NCI-H345 (cell line): Measurements from ENCODE around the gene SNX20.

ENCODE experiments used
- DNase-seq: peaks from one replicate; lab custom pipeline; 2025; lab: John Stamatoyannopoulos, UW

SNX20 gene

DNA sequence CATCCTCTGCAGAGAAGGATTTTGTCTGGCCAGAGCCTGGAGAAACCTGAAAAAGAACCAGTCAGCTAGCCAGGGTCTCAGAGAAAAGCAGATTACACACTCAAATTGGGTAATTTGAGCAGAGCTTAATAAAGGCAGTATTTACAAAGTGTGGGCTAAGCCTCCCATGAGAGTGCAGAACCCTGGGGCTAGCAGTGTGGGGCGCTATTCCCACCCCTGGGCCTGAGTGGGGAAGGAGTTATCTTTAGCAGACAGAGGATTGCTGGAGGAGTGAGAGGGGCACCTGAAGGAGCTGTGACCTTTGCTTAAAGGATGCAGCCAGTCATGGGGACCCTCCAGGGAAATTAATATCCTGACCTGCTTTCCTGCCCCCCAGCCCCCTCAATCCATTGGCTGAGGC is 46.2 kb downstream of the SNX20 start:
- DNase-seq = no peak

DNA sequence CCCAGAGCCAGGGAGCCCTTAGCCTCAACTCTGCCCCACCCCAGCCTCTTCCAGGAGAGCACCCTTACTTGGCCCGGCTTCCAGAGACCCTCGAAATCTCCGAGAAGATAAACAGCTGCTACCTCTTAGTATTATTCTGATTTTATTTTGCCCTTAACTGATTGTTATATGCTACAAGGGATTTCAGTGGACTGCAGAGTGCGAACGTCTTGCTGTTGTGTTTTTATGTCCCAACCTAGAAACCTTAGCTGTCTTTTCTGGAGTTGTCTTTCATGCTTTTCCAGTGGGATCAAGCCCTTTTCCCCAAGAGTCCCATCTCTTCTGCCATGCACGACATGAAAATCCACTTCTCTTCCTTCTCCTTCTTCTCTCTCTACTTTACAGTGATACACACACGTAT is 47.0 kb downstream of the SNX20 start:
- no peak for DNase-seq

DNA sequence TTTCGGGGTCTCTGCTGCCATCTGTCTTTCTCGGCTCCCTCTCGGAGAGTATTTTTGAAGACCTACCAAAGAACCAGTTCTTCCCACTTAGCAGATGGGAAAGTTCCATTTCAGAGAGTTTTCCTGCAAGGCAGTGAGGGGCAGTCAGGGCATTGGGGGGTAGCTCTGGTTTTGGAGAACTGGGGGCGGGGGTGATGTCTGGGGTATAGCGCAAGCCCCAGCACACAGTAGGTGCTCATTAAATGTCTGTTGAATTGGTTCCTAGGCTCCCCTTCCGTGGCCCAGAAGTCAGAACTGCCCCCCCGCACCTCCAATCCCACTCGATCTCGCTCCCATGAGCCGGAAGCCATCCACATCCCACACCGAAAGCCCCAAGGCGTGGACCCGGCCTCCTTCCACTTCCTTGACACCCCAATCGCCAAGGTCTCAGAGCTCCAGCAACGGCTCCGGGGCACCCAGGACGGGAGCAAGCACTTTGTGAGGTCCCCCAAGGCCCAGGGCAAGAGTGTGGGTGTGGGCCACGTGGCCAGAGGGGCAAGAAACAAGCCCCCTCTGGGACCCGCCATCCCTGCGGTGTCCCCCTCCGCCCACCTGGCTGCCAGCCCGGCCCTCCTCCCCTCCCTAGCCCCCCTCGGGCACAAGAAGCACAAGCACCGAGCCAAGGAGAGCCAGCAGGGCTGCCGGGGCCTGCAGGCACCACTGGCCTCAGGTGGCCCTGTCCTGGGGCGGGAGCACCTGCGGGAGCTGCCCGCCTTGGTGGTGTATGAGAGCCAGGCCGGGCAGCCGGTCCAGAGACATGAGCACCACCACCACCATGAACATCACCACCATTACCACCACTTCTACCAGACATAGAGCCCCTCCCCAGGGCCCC is 47.9 kb downstream of the SNX20 start:
- DNase-seq = no peak

DNA sequence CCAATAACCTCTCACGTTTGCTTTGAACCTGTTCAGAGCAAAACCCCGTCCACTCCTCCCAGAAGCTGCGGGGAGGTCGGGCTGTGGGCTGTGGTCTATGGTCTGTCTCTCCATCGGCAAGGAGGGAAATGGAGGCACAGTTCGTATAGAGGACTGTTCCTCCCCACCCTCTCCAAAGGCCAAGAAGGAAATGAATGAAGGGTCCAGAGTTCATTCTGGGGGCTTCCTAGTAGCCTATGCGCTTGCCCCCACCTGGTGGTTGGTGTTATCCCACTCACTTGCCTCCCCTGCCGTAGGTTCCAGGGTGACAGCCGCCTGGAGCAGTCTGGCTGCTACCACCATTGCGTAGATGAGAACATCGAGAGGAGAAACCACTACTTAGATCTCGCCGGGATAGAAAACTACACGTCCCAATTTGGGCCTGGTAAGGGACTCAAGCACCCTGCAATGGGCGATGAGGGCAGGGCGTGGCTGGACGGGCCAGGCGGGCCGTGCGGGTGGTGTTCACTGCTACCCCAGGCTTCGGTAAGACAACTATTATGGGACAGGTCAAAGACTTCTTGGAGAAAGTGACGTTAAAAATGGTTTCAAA is 49.0 kb downstream of the SNX20 start:
- DNase-seq = no peak

DNA sequence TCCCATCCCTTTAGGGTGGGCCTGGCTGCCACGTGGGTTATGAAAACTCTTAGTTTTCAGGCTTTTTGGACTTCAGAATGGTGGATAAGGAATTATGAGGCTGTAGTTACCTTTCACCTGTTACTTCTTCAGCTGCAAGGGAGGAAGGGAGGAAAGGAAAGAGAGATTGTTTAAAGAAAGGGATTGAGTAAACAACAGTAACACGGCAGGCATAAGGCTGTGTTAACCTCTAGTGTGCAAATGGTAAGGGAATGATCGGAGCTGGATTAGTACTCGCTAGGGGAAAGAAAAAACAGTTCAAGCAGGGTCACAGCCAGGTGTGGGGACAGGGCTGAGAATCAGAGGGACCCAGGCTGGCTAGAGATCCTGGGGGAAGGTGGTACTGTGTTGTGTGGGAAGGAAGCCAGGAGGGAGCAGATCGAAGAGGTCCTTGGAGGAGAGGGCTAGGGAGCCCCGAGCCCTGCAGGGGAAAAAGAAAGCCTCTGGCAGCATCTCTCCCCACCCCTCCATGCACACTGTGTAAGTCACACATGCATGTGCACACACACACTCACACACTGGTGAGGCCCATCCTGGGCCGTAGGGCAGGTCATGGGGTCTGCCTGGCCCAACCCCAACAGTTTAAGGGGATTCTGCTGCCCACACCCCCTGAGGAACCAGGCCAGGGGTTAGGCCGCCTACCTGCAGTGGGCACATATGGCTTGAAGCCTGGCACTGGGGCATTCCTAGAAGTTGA is 49.7 kb downstream of the SNX20 start:
- DNase-seq = no peak

DNA sequence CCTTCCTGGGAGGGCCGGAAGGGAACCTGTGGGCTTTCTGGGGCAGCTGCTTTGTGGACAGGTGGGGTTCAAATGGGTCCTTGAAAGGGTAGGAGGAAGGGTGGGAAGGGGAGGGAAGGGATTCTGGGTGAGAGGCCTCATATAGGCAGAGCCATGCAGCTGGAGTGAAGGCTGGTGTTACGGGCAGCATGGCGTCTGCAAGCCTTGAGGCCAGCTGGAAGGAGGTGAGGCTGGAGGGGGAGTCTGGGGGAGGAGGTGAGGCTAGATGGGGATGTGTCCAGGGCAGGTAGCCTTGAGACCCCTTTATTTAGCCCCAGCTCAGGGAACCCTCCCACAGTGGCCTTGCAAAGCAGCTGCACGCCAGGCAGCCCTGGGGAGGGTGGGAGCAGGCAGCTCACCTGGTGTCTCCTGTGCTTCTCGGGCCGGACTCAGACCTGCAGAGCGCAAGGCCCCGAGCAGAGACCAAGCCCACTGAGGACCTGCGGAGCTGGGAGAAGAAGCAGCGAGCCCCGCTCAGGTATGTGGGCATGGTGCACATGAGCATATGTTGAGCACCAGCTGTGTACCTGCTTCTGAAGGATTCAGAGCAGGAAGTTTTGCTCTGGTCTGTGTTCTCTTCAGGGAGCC is 50.6 kb downstream of the SNX20 start:
- DNase-seq = no peak

DNA sequence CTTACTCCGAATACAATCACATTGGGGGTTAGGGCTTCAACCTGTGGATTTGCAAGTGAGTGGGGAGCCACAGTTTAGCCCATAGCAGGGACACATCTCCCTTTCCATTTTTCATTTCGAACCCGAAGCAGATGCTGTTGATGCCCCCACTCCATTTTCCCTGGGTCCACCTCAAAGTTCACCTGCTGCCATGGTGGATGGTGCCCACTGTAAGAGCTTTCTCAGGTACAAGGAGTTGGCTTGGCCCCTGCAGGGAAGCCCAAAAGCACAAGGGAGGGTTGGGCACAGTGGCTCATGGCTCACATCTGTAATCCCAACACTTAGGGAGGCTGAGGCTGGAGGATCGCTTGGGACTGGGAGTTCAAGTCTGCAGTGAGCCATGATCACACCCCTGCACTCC is 51.8 kb downstream of the SNX20 start:
- no peak for DNase-seq

DNA sequence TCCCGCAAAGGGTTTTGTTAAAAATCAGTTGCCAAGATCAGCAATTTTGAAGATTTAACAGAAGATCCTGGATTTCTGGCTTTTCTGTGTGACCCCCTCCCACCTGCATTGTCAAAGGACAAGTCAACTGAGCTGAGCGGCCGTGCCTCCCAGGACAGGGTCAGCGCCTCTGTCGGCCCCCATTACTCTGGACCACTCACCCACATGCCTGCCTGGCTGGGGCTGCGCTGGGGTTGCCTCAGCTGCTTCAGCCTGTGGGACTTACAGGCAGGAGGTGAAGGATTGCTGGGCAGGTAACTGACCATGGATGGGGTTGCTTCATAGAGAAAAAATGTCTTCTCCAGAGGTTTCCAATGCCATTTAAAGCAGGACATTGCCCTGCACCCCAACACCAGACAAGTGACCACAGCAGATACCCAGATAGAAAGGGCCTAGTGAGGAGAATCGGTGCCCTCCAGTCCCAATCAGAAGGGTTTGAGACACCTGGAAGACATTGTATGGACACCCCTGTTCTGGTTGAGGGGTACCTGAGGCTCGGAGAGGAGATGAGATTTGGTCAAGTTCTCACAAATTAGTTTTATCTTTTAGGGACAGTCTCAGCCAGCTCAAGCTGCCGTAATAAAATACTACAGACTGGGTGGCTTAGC is 52.8 kb downstream of the SNX20 start:
- no peak for DNase-seq

DNA sequence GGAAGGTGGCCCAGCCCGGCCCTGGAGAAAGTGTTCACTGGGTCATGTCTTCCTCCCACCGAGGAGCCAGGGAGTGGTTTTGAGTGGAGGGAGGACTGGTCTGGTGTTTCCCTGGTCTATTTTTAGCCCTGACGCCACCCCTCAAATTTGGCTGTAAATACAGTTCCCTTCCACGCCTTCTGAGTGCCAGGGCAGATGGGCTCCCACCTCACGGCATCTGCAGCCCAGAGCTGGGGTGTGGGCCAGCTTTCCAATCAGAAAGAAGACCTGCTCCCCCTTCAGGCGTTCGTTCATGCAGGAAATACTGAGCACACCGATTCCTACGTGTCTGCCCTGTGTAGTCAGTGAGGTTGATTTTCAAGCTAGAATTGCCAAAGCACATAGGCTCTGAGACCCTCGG is 53.7 kb downstream of the SNX20 start:
- DNase-seq = no peak

DNA sequence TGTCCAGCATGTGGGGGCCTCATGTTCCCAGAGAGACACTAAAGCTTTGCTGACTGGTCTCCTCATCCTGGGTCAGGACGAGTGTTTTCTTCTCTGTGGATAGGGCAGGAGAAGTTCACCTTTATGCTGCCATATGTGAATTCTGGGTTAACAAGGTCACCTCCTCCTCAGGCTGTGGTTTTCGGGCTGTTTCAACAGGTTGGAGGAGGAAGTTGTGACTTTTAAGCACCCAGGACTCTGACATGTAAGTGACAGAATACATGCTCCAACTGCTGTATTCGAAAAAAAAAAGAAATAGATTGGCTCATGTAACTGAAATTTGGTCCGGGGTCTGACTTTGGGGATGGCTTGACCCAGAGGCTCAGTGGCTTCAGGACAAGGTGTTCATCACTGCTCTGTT is 54.2 kb downstream of the SNX20 start:
- DNase-seq = no peak

DNA sequence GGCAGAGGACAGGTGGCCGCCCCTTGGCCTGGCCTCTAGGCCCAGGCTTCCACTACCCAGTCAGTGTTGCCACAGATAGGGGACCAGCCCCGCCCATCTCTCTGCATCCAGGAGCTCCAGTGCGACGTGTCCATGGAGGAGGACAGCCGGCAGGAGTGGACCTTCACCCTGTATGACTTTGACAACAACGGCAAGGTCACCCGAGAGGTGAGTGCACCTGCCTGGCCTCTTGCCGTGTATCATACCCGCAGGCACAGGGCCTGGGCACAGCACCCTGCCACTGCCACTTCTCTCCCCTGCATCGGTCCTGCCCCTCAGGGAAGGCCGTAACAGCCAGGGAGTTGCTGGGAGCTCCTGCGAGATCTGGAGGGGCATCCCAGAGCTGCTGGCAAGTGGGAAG is 55.7 kb downstream of the SNX20 start:
- DNase-seq = no peak

DNA sequence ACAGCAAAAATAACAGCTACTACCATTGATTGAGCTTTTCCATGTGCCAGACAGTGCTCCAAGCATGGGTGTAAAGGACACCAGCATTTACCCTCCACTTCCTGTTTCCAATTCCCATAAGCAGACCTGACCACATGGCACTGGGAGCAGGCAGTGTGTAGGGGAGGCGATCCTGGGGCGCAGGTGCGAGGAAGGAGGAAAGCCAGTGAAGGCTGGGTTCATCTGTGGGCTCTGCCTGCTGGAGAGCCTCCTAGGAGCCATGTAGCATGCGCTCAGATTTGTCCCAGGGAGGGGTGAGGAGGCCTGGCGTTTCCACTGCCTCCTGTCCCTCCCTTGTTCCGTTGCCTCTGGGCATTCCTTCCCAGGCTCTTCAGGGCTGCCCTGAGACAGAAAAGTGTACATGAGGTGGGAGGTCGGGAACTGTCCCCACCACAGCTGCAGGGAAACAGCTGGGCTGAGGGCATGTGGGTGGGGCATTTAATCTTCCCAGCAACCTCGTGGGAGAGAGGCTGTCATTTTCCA is 56.6 kb downstream of the SNX20 start:
- DNase-seq = no peak

DNA sequence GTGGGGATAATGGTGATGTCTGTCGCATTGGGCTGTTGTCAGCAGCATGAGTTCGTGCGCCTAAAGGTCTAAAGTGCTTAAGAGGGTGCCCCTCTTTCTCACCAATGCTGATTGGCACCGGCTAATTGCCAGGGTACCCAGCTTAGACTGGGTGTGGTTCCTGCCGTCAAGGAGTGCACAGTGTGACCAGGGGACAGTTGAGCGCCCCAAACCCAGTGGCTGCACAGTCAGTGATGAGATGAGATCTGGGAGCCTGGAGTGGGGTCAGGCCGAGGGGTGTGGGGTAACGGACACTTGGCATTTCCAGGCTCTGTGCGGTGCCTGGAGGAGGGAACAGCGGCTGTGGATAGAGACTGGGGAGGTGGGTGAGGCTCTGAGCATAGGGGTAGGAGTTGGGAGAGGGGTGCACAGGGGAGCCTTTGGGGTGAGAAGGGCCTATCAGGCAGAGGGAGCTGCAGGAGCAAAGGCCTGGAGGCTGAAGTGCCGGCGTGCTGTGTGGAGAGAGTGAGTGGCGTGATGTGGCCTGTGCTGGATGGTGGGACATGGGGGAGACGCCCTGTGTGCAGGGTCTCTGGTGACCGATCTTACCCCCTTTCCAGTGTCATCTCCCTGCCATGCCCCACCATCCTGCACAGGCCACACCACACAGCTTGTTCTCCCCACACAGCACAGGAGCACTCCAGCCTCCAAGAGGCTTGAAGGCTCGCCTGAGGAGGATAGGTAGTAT is 58.3 kb downstream of the SNX20 start:
- DNase-seq = no peak

DNA sequence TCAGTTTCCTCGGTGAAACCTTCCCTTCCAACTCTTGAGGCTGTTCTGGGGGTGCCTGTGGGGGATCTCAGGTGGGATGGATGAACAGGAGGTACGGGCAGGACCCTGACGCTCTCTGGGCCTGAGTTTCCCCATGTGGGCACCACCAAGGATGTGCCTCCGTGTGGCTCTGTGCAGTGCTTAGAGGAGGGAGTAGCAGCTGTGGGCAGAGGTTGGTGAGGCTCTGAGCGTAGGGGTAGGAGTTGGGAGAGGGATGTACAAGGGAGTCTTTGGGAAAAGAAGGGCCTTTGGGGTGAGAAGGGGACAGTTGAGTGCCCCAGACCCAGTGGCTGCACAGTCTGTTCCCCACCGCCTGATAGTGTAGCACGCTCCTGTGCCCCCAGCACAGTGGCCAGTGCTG is 59.1 kb downstream of the SNX20 start:
- DNase-seq = no peak
